K562 (cell line): ENCODE results near the gene ENO2. TPM values are rescaled to one million over a fixed set of nuclear protein-coding genes. Genes with fewer than 3 reads are reported as not detected.

Experiments
- CCNT2 ChIP-seq: IDR thresholded peaks from 2 replicates; pipeline ENCODE4 v1.6.1; 2011; ENCODE audit warnings: borderline replicate concordance, low read depth, mild to moderate bottlenecking, moderate library complexity, mixed read lengths, low read length; ENCODE audit not compliant: insufficient read length; ENCODE audit errors: extremely low read depth
- CSDE1 ChIP-seq, 2 experiments: fragments of 450-650 bp; IDR thresholded peaks; 2 replicates each; pipeline ENCODE4 v1.6.1; 2016; ENCODE audit warnings: mild to moderate bottlenecking in 1 of 2
- EGR1 ChIP-seq: fragments of 450-650 bp; conservative IDR thresholded peaks from 2 replicates; pipeline ENCODE4 v1.6.1; 2017; ENCODE audit warnings: mild to moderate bottlenecking
- ETV6 ChIP-seq, 3 experiments: fragments of 150-350 bp in 1 of 3; sonication (generic) in 1 of 3; formaldehyde crosslinking in 1 of 3; IDR thresholded peaks; 2 replicates each; pipeline versions ENCODE4 v1.6.1 to v1.8.0; 2014 to 2022; ENCODE audit warnings: borderline replicate concordance in 2 of 3, low read depth in 2 of 3, antibody characterized with exemption in 1 of 3, low read length in 1 of 3, mild to moderate bottlenecking in 1 of 3, missing genetic modification reagents in 1 of 3
- FIP1L1 ChIP-seq: fragments of 200-400 bp; formaldehyde crosslinking; IDR thresholded peaks from 2 replicates; pipeline ENCODE4 v1.6.1; 2018; ENCODE audit warnings: mild to moderate bottlenecking, low read depth, low read length; ENCODE audit not compliant: poor library complexity, severe bottlenecking
- HMG20B ChIP-seq: fragments of 250-450 bp; sonication (Bioruptor Pico); IDR thresholded peaks from 2 replicates; pipeline ENCODE4 v1.5.0; 2021; ENCODE audit warnings: mild to moderate bottlenecking
- KAT2B ChIP-seq: IDR thresholded peaks from one replicate; pipeline ENCODE4 v1.6.1; 2012; ENCODE audit warnings: low read depth, mild to moderate bottlenecking, control low read depth, inconsistent platforms, low read length, moderate library complexity
- MBD2 ChIP-seq: sonication (generic); IDR thresholded peaks from 2 replicates; pipeline ENCODE4 v1.6.1; 2016; ENCODE audit warnings: low read depth, borderline replicate concordance
- NBN ChIP-seq: fragments of 450-650 bp; IDR thresholded peaks from 2 replicates; pipeline ENCODE4 v1.6.1; 2016; ENCODE audit warnings: low read depth, mild to moderate bottlenecking
- POLR3A ChIP-seq: IDR thresholded peaks from 2 replicates; pipeline ENCODE4 v1.6.1; 2011; ENCODE audit warnings: borderline replicate concordance, mild to moderate bottlenecking, moderate library complexity; ENCODE audit not compliant: insufficient read length, insufficient read depth; ENCODE audit errors: extremely low read depth
- PURB ChIP-seq: sonication (generic); formaldehyde crosslinking; IDR thresholded peaks from 2 replicates; pipeline ENCODE4 v1.9.0; 2021; ENCODE audit warnings: low read depth, mild to moderate bottlenecking, missing genetic modification reagents
- RAD21 ChIP-seq, 2 experiments: fragments of 250-450 bp in 1 of 2; fragments of 450-650 bp in 1 of 2; sonication (Bioruptor Pico) in 1 of 2; formaldehyde crosslinking in 1 of 2; IDR thresholded peaks in 1 of 2; conservative IDR thresholded peaks in 1 of 2; 2 replicates each; pipeline versions ENCODE4 v1.4.0 to v1.8.0; 2020 to 2022; ENCODE audit warnings: mild to moderate bottlenecking in 2 of 2, moderate library complexity in 1 of 2
- RBM14 ChIP-seq: fragments of 200-400 bp; formaldehyde crosslinking; IDR thresholded peaks from 2 replicates; pipeline ENCODE4 v1.6.1; 2018; ENCODE audit warnings: low read depth, mild to moderate bottlenecking, low read length, moderate library complexity, borderline replicate concordance; ENCODE audit not compliant: insufficient read depth
- SMARCC2 ChIP-seq: fragments of 450-650 bp; IDR thresholded peaks from 2 replicates; pipeline ENCODE4 v1.6.1; 2017; ENCODE audit warnings: antibody characterized with exemption, moderate library complexity, mild to moderate bottlenecking, low read depth
- TCF7L2 ChIP-seq: fragments of 150-350 bp; IDR thresholded peaks from 2 replicates; pipeline ENCODE4 v1.6.1; 2016; ENCODE audit warnings: low read depth, mild to moderate bottlenecking, low read length, moderate library complexity
- WHSC1 ChIP-seq: IDR thresholded peaks from one replicate; pipeline ENCODE4 v1.6.1; 2012; ENCODE audit warnings: low read length, control low read depth, inconsistent platforms
- ZFP1 ChIP-seq: fragments of 450-650 bp; formaldehyde crosslinking; IDR thresholded peaks from 2 replicates; pipeline ENCODE4 v1.4.0; 2020; ENCODE audit warnings: mild to moderate bottlenecking, mixed read lengths
- ZFP36 ChIP-seq: fragments of 150-350 bp; IDR thresholded peaks from 2 replicates; pipeline ENCODE4 v1.6.1; 2018; ENCODE audit warnings: low read length, low read depth; ENCODE audit not compliant: partially characterized antibody
- ZNF507 ChIP-seq: conservative IDR thresholded peaks from 2 replicates; pipeline ENCODE4 v1.6.1; 2017; ENCODE audit warnings: missing genetic modification characterization, missing compliant biosample characterization
- ZNF57 ChIP-seq: fragments of 450-650 bp; formaldehyde crosslinking; IDR thresholded peaks from 2 replicates; pipeline ENCODE4 v1.4.0; 2020; ENCODE audit warnings: mild to moderate bottlenecking, moderate library complexity
- ZNF76 ChIP-seq: fragments of 250-450 bp; sonication (Bioruptor Pico); IDR thresholded peaks from 2 replicates; pipeline ENCODE4 v1.4.0; 2020; ENCODE audit warnings: mild to moderate bottlenecking, moderate library complexity, borderline replicate concordance
- polyA plus RNA-seq, 8 experiments: library from polyadenylated mRNA; depleted of rRNA in 4 of 8; stranded (reverse) in 5 of 8; unstranded in 3 of 8; fragments of >200 nt; fragmentation: Nextera tagmentation in 2 of 8; fragmentation: Illumina TruSeq in 1 of 8; extraction: Ambion mirVana in 2 of 8; extraction: Trizol in 1 of 8; gene quantifications; 2 replicates each; pipeline versions ENCODE4 v1.2.1 to v1.2.3, GENCODE V29; 2011 to 2014; ENCODE audit warnings: inconsistent platforms in 1 of 8, missing spikeins in 1 of 8
- total RNA-seq, 7 experiments: library from RNA; depleted of rRNA in 6 of 7; stranded (reverse); fragments of >200 nt in 6 of 7; fragmentation: Illumina TruSeq in 2 of 7; extraction: Trizol in 2 of 7; gene quantifications; 2 replicates each; pipeline versions ENCODE4 v1.2.1 to v1.2.3, GENCODE V29; 2011 to 2021; ENCODE audit warnings: low replicate concordance in 1 of 7
- TF ChIP-seq, protein P1 (sequence below): sonication (generic); formaldehyde crosslinking; IDR thresholded peaks from 2 replicates; pipeline ENCODE4 v1.9.0; 2022; ENCODE audit warnings: mild to moderate bottlenecking, missing genetic modification reagents
- TF ChIP-seq, protein P2 (sequence below): sonication (generic); formaldehyde crosslinking; IDR thresholded peaks from 2 replicates; pipeline ENCODE4 v1.8.0; 2022; ENCODE audit warnings: missing genetic modification reagents, mild to moderate bottlenecking, moderate library complexity, borderline replicate concordance
- TF ChIP-seq, protein P3 (sequence below): fragments of 450-650 bp; IDR thresholded peaks from 2 replicates; pipeline ENCODE4 v1.6.1; 2016

The ENO2 gene
- total and polyA plus RNA-seq, 9 of the 15 experiments (the other 6 are each of a cell fraction or from before 2014, with no cell fraction given): 10.9 to 43.3 (median 21.0) TPM

DNA sequence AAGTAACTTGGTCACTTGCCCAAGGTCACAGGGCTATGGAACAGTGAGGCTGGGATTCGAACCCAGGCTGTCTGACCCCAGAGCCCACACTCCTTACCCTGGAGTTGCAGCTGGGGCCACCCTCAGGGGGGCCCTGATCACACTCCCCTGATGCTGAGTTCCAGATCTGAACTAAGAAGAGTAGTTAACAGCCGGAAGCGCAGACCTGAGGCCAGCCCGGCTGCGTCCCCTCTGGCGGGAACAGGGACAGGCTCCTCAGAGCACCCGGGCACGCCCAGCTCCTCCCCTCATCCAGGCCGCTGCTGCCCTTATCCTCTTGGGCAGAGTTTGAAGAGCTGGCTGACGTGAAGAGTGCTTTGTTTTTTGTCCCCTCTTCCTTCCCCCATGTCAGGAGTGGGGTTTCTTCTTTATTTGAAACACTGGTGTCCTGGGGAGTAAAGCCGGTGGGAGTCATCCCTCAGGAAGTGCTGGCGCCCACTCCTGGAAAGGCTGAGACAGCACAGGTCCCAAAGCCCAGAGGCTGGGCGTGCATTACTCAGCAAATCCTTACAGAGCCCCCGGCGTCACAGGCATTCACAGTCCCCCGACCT, 47.4 kb downstream of the ENO2 start (continued):
- TF ChIP-seq ZNF507: no peak
- TF ChIP-seq ZFP1 (CRISPR knock-in tag): no peak
- no peak for TF ChIP-seq ETV6 (IDR thresholded peaks at IDR 0.05; ENCODE audit: borderline replicate concordance in 1 of 2, low read depth in 2 of 2, low read length in 1 of 2)
- TF ChIP-seq ETV6 (CRISPR knock-in tag; IDR thresholded peaks at IDR 0.05; ENCODE audit: borderline replicate concordance): no peak
- no peak for TF ChIP-seq RBM14
- no peak for TF ChIP-seq WHSC1
- TF ChIP-seq POLR3A: no peak
- peak; percentile 16; the same call in 1 of the 2 replicates for TF ChIP-seq EGR1
- TF ChIP-seq KAT2B: peak; percentile 23
- TF ChIP-seq HMG20B (CRISPR knock-in tag): no peak
- no peak for TF ChIP-seq CCNT2
- TF ChIP-seq, protein P1, sequence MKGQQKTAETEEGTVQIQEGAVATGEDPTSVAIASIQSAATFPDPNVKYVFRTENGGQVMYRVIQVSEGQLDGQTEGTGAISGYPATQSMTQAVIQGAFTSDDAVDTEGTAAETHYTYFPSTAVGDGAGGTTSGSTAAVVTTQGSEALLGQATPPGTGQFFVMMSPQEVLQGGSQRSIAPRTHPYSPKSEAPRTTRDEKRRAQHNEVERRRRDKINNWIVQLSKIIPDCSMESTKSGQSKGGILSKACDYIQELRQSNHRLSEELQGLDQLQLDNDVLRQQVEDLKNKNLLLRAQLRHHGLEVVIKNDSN (CRISPR knock-in tag): no peak
- TF ChIP-seq ZNF57: no peak
- TF ChIP-seq FIP1L1: no peak
- no peak for TF ChIP-seq NBN
- TF ChIP-seq, protein P2, sequence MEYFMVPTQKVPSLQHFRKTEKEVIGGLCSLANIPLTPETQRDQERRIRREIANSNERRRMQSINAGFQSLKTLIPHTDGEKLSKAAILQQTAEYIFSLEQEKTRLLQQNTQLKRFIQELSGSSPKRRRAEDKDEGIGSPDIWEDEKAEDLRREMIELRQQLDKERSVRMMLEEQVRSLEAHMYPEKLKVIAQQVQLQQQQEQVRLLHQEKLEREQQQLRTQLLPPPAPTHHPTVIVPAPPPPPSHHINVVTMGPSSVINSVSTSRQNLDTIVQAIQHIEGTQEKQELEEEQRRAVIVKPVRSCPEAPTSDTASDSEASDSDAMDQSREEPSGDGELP (CRISPR knock-in tag): peak; percentile 59; the same call in 1 of the 2 replicates
- no peak for TF ChIP-seq CSDE1 (IDR thresholded peaks at IDR 0.05)
- TF ChIP-seq ZNF76 (CRISPR knock-in tag): no peak
- TF ChIP-seq ZFP36: peak; percentile 38
- peak; percentile 18 to 22; a peak in 3 of 4 replicates for TF ChIP-seq RAD21 (CRISPR knock-in tag; conservative IDR thresholded peaks at IDR 0.05 in 1 of 2, IDR thresholded peaks at IDR 0.05 in 1 of 2)
- TF ChIP-seq, protein P3, sequence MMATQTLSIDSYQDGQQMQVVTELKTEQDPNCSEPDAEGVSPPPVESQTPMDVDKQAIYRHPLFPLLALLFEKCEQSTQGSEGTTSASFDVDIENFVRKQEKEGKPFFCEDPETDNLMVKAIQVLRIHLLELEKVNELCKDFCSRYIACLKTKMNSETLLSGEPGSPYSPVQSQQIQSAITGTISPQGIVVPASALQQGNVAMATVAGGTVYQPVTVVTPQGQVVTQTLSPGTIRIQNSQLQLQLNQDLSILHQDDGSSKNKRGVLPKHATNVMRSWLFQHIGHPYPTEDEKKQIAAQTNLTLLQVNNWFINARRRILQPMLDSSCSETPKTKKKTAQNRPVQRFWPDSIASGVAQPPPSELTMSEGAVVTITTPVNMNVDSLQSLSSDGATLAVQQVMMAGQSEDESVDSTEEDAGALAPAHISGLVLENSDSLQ: peak; percentile 55; the same call in 1 of the 2 replicates
- peak; percentile 37; the same call in 1 of the 2 replicates for TF ChIP-seq SMARCC2
- TF ChIP-seq PURB (CRISPR knock-in tag): no peak
- no peak for TF ChIP-seq TCF7L2
- TF ChIP-seq MBD2: 0 out of 2 replicates have a peak, but pooled peaks have one; percentile 10
